GM12865 (cell line): Measurements from ENCODE around the gene GPR108.
"Not testable (repeated sequence)": the region's sequence is repeated elsewhere in the genome, so short reads cannot be mapped to it uniquely, and the experiment has no call there.

Experiments
- DNase-seq: peaks from one replicate; pipeline ENCODE4 v3.0.0; 2010; ENCODE audit warnings: low read depth
- H3K4me3 ChIP-seq: 2 replicates; pipeline ENCODE4 v1.5.1; 2011; ENCODE audit warnings: mild to moderate bottlenecking, low read depth, low read length, control low read depth
- CTCF ChIP-seq: IDR thresholded peaks from 2 replicates; pipeline ENCODE4 v1.5.1; 2011; ENCODE audit warnings: low read length, control low read depth, low read depth, inconsistent platforms; ENCODE audit not compliant: insufficient read depth; ENCODE audit errors: missing control alignments

Gene GPR108

GRCh38 chr19:6767357-6768235, 30.2 kb upstream of the GPR108 start, which contains the start of gene SH2D3A:
Gene SH2D3A (minus strand): TSS chr19:6767435. CDS start chr19:6763748, 3,687 bp downstream.
- peak; percentile 98 for DNase-seq
- TF ChIP-seq CTCF, result no peak
- H3K4me3 ChIP-seq, result peak within 1 kb of the TSS; percentile 76

DNA sequence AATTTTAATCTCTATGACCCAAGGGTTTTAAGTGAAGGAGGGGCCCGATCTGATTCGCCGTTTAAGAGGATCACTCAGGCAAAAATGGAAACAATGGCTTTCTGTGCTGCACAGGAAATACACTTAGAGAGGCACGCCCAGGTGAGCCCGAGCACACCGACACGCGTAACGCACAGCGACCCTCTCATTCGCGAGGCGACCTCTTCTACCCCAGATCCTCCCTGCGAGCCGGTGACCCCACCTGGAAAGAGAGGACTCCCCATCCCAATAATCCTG, 29.6 kb upstream of the GPR108 start:
- H3K4me3 ChIP-seq, result peak overlapping the region; percentile 76
- peak; percentile 72 for DNase-seq

GRCh38 chr19:6766357-6767080, 29.1 kb upstream of the GPR108 start:
- no peak for DNase-seq
- H3K4me3 ChIP-seq, result peak overlapping the region; percentile 76
- no peak for TF ChIP-seq CTCF

More for the DNA sequence above, 29.6 kb upstream of the GPR108 start:
- TF ChIP-seq CTCF, result no peak

GRCh38 chr19:6765738-6766356, 28.5 kb upstream of the GPR108 start:
- DNase-seq, result no peak
- peak overlapping the region; percentile 76 for H3K4me3 ChIP-seq
- no peak for TF ChIP-seq CTCF

GRCh38 chr19:6762253-6762797, 24.9 kb upstream of the GPR108 start:
- not testable (repeated sequence) for H3K4me3 ChIP-seq

DNA sequence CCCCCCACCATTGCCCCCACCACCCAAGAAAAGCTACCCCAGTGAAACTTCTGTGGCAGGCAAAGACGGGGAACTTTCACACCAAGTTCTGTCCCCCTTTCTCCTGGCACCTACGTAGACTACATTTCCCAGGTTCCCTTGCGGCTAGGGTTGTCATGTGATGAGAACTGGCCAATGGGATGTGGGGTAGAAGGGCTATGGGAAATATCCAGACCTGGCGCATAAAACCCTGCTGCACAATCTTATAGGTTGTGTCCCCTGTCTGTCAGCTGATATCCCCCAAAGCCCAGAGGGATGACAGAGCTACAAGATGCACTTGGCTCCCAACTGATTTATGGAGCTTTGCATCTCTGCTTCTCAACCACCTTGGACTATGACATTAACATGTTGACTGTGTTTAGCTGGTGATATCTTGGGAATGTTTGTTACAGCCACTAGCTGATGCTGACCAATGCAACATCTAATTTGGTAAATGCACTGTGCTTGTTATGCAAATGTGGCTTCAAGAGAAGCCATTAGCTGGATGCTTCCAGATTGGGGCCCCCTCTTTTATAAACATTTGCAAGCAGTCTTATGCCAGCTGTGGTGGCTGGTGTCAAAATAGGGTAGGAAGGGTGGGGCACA, 23.8 kb upstream of the GPR108 start:
- no peak for TF ChIP-seq CTCF
- H3K4me3 ChIP-seq, result no peak overlapping the region
- DNase-seq, result peak; percentile 49

More at GRCh38 chr19:6762253-6762797, 24.9 kb upstream of the GPR108 start:
- not testable (repeated sequence) for DNase-seq
